HepG2 (cell line): ENCODE results near the gene TTBK1. TPM values are rescaled to one million over a fixed set of nuclear protein-coding genes. Genes with fewer than 3 reads are reported as not detected.
A peak's percentile ranks its signal among the peaks of the same experiment; 100 is the strongest.

Experiments used
- ARID2 ChIP-seq: sonication (generic); formaldehyde crosslinking; IDR thresholded peaks from 2 replicates; pipeline ENCODE4 v1.8.1; 2022; ENCODE audit warnings: mild to moderate bottlenecking, missing genetic modification reagents, borderline replicate concordance
- CREB1 ChIP-seq, 2 experiments: fragments of 450-650 bp in 1 of 2; IDR thresholded peaks; 2 replicates each; pipeline ENCODE4 v1.6.1; 2016 to 2017; ENCODE audit warnings: control low read depth in 1 of 2, mild to moderate bottlenecking in 1 of 2, missing compliant biosample characterization in 1 of 2, missing genetic modification characterization in 1 of 2
- IRF2 ChIP-seq: IDR thresholded peaks from 2 replicates; pipeline ENCODE4 v1.6.1; 2018; ENCODE audit warnings: missing genetic modification reagents, missing compliant biosample characterization
- NFE2 ChIP-seq: sonication (generic); formaldehyde crosslinking; IDR thresholded peaks from 2 replicates; pipeline ENCODE4 v1.4.0; 2020; ENCODE audit warnings: missing genetic modification reagents
- PRPF4 ChIP-seq: fragments of 200-400 bp; formaldehyde crosslinking; IDR thresholded peaks from 2 replicates; pipeline ENCODE4 v1.6.1; 2016; ENCODE audit warnings: low read length, low read depth; ENCODE audit not compliant: poor library complexity, severe bottlenecking
- RARG ChIP-seq: sonication (generic); formaldehyde crosslinking; IDR thresholded peaks from 2 replicates; pipeline ENCODE4 v1.4.0; 2020; ENCODE audit warnings: low read depth, mild to moderate bottlenecking, missing genetic modification reagents
- REL ChIP-seq: sonication (generic); formaldehyde crosslinking; conservative IDR thresholded peaks from 2 replicates; pipeline ENCODE4 v1.8.0; 2022; ENCODE audit warnings: mild to moderate bottlenecking, missing genetic modification reagents, moderate library complexity
- RFX5 ChIP-seq: IDR thresholded peaks from 2 replicates; pipeline ENCODE4 v1.6.1; 2011; ENCODE audit warnings: low read depth, low read length, improper control_type of control experiment
- SKI ChIP-seq: fragments of 450-650 bp; IDR thresholded peaks from one replicate; pipeline ENCODE4 v1.6.1; 2018; ENCODE audit warnings: mild to moderate bottlenecking; ENCODE audit not compliant: partially characterized antibody
- TAF1 ChIP-seq: sonication (generic); formaldehyde crosslinking; IDR thresholded peaks from 2 replicates; pipeline ENCODE4 v1.4.0; 2020; ENCODE audit warnings: missing genetic modification reagents
- ZNF350 ChIP-seq: sonication (generic); formaldehyde crosslinking; IDR thresholded peaks from 2 replicates; pipeline ENCODE4 v1.4.0; 2020; ENCODE audit warnings: mild to moderate bottlenecking, low read depth, missing genetic modification reagents, borderline replicate concordance
- ZNF614 ChIP-seq: IDR thresholded peaks from 2 replicates; pipeline ENCODE4 v1.6.1; 2018; ENCODE audit warnings: missing biosample characterization, missing genetic modification reagents, inconsistent platforms, borderline replicate concordance
- ZNF652 ChIP-seq: IDR thresholded peaks from 2 replicates; pipeline ENCODE4 v1.6.1; 2016; ENCODE audit warnings: low read depth, borderline replicate concordance
- ZNF891 ChIP-seq: sonication (generic); formaldehyde crosslinking; IDR thresholded peaks from 2 replicates; pipeline ENCODE4 v1.5.0; 2020; ENCODE audit warnings: mild to moderate bottlenecking, missing genetic modification reagents
- polyA plus RNA-seq, 8 experiments: library from polyadenylated mRNA; depleted of rRNA in 3 of 8; stranded (reverse) in 7 of 8; unstranded in 1 of 8; fragments of >200 nt; fragmentation: Illumina TruSeq in 4 of 8; extraction: Trizol in 4 of 8; gene quantifications; 2 replicates each; pipeline versions ENCODE4 v1.2.1 to v1.2.3, GENCODE V29; 2011 to 2016; ENCODE audit warnings: low read depth in 4 of 8, missing spikeins in 1 of 8, mixed read lengths in 1 of 8; ENCODE audit not compliant: insufficient read depth in 1 of 8
- total RNA-seq, 5 experiments: library from RNA; depleted of rRNA; stranded (reverse); fragments of >200 nt; fragmentation: Illumina TruSeq; extraction: Trizol; gene quantifications; 2 replicates each; pipeline ENCODE4 v1.2.3, GENCODE V29; 2016; ENCODE audit warnings: low read depth in 1 of 5
- TF ChIP-seq, protein P1 (sequence below), 2 experiments: IDR thresholded peaks; 2 replicates each; pipeline ENCODE4 v1.6.1; 2011 to 2012; ENCODE audit warnings: low read length in 2 of 2, borderline replicate concordance in 1 of 2, low read depth in 1 of 2, mild to moderate bottlenecking in 1 of 2, moderate library complexity in 1 of 2
- TF ChIP-seq, protein P2 (sequence below): sonication (generic); formaldehyde crosslinking; IDR thresholded peaks from 2 replicates; pipeline ENCODE4 v1.4.0; 2020; ENCODE audit warnings: mild to moderate bottlenecking, missing genetic modification reagents
- TF ChIP-seq, protein P3 (sequence below): sonication (generic); formaldehyde crosslinking; IDR thresholded peaks from 2 replicates; pipeline ENCODE4 v1.4.0; 2020; ENCODE audit warnings: missing genetic modification reagents, borderline replicate concordance
- TF ChIP-seq, protein P4 (sequence below): sonication (generic); formaldehyde crosslinking; IDR thresholded peaks from 2 replicates; pipeline ENCODE4 v1.5.0; 2020; ENCODE audit warnings: missing genetic modification reagents

The TTBK1 gene
- total and polyA plus RNA-seq, 2 of the 13 experiments (the other 11 are each of a cell fraction or from before 2014, with no cell fraction given) = 0.24 to 0.33 TPM

DNA sequence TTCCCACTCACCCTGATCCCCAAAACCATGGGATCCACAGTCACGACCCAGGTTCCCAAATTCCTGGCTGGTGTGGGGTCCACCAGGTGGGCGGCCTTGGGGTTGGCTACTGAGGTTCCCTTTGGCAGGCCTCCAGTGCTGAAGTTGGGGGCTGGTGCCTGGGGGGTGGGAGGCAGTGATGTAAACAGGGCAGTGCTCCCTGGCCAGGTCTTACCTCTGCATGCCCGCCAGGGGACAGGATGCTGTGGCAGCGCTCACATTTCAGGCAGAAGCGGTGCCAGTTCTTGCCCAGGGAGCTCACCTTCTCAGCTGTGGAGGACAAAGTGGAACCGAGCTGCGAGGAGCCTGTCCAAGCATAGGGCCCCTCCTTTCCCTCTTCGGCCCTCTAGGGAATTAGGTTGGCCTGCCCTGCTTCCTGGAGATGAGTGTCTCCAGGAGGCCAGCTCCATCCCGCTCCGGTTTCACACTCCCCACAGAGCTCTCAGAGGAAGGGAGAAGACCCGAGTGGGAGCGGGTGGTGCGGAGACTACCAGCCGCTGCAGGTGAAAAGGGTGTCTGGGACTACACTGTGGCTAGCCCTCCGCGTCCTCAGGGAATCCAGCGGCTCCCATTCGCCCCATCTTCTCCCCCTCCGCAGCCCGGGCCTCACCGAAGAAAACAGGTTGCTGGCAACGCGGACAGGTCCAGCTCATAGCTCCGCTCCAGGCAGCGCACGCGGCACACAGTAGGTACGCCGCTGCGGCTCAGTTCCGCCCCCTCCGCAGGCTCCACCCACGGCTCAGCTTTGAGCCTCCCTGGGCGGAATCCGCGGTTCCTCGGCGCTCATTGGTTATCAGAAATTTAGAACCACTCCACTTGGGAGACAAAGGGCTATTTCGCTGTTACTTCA is 65.1 kb downstream of the TTBK1 start, which contains the start of gene CRIP3 (continued):
- TF ChIP-seq SKI (no peak), PRPF4 (no peak), REL (CRISPR knock-in tag) (no peak), RARG (no peak), TAF1 (peak; percentile 57; the same call in 1 of the 2 replicates), IRF2 (CRISPR knock-in tag) (peak; percentile 50), ARID2 (no peak), RFX5 (no peak), ZNF614 (CRISPR knock-in tag) (no peak), ZNF350 (CRISPR knock-in tag) (peak; percentile 42; the same call in 1 of the 2 replicates), CREB1 (IDR thresholded peaks at IDR 0.05) (no peak), CREB1 (CRISPR knock-in tag; IDR thresholded peaks at IDR 0.05) (no peak), ZNF891 (CRISPR knock-in tag) (peak; percentile 88; the same call in 1 of the 2 replicates), NFE2 (no peak), ZNF652 (CRISPR knock-in tag) (no peak)
- TF ChIP-seq, protein P1, sequence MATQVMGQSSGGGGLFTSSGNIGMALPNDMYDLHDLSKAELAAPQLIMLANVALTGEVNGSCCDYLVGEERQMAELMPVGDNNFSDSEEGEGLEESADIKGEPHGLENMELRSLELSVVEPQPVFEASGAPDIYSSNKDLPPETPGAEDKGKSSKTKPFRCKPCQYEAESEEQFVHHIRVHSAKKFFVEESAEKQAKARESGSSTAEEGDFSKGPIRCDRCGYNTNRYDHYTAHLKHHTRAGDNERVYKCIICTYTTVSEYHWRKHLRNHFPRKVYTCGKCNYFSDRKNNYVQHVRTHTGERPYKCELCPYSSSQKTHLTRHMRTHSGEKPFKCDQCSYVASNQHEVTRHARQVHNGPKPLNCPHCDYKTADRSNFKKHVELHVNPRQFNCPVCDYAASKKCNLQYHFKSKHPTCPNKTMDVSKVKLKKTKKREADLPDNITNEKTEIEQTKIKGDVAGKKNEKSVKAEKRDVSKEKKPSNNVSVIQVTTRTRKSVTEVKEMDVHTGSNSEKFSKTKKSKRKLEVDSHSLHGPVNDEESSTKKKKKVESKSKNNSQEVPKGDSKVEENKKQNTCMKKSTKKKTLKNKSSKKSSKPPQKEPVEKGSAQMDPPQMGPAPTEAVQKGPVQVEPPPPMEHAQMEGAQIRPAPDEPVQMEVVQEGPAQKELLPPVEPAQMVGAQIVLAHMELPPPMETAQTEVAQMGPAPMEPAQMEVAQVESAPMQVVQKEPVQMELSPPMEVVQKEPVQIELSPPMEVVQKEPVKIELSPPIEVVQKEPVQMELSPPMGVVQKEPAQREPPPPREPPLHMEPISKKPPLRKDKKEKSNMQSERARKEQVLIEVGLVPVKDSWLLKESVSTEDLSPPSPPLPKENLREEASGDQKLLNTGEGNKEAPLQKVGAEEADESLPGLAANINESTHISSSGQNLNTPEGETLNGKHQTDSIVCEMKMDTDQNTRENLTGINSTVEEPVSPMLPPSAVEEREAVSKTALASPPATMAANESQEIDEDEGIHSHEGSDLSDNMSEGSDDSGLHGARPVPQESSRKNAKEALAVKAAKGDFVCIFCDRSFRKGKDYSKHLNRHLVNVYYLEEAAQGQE (IDR thresholded peaks at IDR 0.05; ENCODE audit: borderline replicate concordance in 1 of 2, low read depth in 1 of 2, low read length in 2 of 2) = no peak
- TF ChIP-seq, protein P2, sequence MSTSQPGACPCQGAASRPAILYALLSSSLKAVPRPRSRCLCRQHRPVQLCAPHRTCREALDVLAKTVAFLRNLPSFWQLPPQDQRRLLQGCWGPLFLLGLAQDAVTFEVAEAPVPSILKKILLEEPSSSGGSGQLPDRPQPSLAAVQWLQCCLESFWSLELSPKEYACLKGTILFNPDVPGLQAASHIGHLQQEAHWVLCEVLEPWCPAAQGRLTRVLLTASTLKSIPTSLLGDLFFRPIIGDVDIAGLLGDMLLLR (CRISPR knock-in tag) = 0 out of 2 replicates have a peak, but pooled peaks have one; percentile 24
- TF ChIP-seq, protein P3, sequence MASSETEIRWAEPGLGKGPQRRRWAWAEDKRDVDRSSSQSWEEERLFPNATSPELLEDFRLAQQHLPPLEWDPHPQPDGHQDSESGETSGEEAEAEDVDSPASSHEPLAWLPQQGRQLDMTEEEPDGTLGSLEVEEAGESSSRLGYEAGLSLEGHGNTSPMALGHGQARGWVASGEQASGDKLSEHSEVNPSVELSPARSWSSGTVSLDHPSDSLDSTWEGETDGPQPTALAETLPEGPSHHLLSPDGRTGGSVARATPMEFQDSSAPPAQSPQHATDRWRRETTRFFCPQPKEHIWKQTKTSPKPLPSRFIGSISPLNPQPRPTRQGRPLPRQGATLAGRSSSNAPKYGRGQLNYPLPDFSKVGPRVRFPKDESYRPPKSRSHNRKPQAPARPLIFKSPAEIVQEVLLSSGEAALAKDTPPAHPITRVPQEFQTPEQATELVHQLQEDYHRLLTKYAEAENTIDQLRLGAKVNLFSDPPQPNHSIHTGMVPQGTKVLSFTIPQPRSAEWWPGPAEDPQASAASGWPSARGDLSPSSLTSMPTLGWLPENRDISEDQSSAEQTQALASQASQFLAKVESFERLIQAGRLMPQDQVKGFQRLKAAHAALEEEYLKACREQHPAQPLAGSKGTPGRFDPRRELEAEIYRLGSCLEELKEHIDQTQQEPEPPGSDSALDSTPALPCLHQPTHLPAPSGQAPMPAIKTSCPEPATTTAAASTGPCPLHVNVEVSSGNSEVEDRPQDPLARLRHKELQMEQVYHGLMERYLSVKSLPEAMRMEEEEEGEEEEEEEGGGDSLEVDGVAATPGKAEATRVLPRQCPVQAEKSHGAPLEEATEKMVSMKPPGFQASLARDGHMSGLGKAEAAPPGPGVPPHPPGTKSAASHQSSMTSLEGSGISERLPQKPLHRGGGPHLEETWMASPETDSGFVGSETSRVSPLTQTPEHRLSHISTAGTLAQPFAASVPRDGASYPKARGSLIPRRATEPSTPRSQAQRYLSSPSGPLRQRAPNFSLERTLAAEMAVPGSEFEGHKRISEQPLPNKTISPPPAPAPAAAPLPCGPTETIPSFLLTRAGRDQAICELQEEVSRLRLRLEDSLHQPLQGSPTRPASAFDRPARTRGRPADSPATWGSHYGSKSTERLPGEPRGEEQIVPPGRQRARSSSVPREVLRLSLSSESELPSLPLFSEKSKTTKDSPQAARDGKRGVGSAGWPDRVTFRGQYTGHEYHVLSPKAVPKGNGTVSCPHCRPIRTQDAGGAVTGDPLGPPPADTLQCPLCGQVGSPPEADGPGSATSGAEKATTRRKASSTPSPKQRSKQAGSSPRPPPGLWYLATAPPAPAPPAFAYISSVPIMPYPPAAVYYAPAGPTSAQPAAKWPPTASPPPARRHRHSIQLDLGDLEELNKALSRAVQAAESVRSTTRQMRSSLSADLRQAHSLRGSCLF = no peak
- TF ChIP-seq, protein P4, sequence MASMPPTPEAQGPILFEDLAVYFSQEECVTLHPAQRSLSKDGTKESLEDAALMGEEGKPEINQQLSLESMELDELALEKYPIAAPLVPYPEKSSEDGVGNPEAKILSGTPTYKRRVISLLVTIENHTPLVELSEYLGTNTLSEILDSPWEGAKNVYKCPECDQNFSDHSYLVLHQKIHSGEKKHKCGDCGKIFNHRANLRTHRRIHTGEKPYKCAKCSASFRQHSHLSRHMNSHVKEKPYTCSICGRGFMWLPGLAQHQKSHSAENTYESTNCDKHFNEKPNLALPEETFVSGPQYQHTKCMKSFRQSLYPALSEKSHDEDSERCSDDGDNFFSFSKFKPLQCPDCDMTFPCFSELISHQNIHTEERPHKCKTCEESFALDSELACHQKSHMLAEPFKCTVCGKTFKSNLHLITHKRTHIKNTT (CRISPR knock-in tag) = no peak
